Hepatocyte (in vitro differentiated cells): ENCODE data around the gene DNAH11.

Source experiments
- CTCF ChIP-seq: fragments of 200-600 bp; sonication (generic); IDR thresholded peaks from 2 replicates; pipeline ENCODE4 v1.5.1; 2016; ENCODE audit warnings: antibody characterized with exemption, mild to moderate bottlenecking; ENCODE audit not compliant: poor library complexity
- EZH2 ChIP-seq: fragments of 200-600 bp; sonication (generic); IDR thresholded peaks from 2 replicates; pipeline ENCODE4 v1.6.1; 2016; ENCODE audit warnings: antibody characterized with exemption, mild to moderate bottlenecking, borderline replicate concordance
- EZH2phosphoT487 ChIP-seq: fragments of 200-600 bp; sonication (generic); IDR thresholded peaks from one replicate; pipeline ENCODE4 v1.6.1; 2018; ENCODE audit warnings: antibody characterized with exemption, mild to moderate bottlenecking, low read depth, moderate library complexity; ENCODE audit not compliant: unreplicated experiment, severe bottlenecking

- TF ChIP-seq CTCF: no peak
- TF ChIP-seq EZH2phosphoT487: no peak
- no peak for TF ChIP-seq EZH2
Observed at GRCh38 chr7:21670496-21670895, 127.7 kb downstream of the DNAH11 start.
